GM18499 (cell line): Measurements from ENCODE around the gene UGT2B15.

Experiments
- ATAC-seq: cut with Tn5 transposase; IDR thresholded peaks from one replicate; pipeline ENCODE4 v1.9.1; 2021; ENCODE audit warnings: moderate number of reproducible peaks; ENCODE audit not compliant: insufficient read depth, unreplicated experiment

The UGT2B15 gene

DNA sequence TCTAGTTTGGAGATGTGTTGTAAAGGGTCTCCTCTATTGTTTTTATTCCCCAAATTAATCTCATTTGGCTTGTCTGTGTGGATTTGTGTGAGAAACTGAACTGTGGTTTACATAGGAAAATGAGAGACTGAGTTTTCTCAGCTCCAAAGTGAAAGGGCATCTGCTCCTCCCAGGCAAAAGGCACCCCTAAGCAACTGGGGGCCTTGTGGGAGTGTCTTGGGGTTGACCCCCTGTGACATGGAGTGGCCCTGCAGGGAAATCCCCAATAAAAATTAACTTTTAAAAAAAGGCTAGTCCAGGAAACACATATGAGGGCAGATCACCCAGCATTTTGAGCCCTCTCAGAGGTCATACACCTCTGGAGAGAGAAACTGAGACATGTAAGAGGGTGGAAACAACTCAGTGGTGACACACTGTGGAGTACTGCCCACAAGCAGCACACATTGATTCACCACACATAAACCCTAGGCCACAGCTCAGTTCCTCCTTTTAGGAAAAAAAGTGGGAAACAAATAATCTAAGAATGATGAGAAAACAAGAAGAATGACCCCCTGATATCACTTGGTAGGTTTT lies 13.3 kb downstream of the UGT2B15 start:
- ATAC-seq, result peak; percentile 56

DNA sequence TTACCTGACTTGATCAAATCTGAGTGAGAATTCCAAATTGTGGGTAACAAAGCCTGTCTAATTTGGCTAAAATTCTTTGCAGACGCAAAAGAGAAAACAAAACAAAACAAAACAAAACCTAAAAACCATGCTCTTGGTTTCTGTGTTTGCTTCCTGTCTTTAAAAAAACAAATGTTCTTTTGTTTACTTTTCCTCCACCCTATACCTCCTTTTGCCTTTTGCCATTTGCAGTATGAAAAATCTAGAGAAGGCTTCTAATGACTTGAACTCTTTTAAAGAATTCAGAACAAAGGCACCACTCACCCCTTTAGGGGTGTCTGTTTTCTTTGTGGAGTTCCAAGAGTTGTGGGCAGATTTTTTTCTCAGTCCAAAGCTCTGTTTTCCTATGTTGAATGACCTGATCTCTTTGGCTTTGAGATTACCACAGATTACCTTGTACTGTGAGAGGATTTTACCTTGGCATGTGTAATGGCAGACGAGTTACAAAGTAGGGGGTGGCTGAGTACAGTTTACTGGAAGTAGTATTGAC lies 13.9 kb downstream of the UGT2B15 start:
- peak; percentile 37 for ATAC-seq

DNA sequence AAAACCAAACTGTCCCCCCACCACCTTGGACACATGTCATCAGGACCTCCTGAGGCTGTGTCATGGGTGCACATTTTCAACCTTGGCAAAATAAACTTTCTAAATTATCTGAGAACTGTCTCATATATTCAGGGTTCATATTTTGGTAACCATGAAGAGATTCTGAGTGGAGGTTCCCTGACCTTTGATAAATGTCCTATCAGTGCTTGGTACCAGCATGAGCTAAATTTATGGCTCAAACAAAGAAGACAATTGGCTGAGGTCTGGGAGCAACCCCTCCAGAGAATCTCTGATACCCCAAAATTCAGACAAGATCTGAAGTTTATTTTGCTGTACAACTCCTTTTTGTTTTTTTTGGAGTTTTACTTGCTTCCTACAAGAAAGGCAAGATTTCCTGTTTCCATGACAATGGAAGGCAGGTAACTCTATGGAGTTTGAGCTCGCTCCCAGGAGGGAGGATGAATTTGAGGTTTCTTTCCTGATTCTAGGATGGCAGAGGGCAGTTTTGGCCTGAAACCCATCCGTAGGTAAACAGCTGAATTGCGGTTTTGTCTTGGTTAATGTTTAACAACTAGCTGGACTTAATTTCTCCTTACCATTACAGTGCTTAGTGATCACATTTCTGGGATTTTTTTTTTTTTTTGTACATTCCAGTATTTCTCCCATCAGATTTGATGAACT lies 14.5 kb downstream of the UGT2B15 start:
- peak; percentile 4 for ATAC-seq

DNA sequence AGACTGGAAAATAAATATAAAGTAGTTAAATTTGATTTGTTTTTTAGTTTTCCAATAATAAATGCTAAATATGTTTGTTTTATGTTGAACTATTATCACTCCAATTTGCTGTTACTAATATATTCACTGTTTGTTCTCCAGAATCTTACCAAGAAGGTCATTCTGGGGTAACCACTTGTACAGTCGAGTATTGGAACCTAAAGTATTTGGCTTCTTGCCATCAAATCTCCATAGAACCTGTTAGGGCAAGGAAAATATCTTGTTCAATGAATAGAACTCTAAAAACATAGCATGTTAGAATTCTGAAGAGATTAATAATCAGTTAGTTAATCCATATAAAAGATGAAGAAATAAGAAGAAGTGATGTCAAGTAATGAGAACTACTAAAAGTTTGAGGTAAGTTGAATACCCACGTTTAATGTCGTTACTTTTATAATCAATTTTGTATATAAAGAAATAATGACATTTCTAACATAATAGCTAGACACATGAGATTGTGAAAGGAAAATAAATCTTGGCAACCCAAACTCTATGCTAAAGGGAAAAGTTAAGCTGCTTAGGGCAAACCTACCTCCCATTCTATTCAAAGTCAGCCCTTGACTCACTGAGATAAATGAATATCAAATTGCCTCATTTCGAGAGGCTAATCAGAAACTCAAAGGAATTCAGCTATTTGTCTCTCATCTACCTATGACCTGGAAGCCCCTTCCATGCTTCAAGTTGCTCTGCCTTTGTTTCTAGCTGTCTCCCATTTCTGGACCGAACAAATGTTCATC lies 15.3 kb downstream of the UGT2B15 start:
- ATAC-seq, result no peak

DNA sequence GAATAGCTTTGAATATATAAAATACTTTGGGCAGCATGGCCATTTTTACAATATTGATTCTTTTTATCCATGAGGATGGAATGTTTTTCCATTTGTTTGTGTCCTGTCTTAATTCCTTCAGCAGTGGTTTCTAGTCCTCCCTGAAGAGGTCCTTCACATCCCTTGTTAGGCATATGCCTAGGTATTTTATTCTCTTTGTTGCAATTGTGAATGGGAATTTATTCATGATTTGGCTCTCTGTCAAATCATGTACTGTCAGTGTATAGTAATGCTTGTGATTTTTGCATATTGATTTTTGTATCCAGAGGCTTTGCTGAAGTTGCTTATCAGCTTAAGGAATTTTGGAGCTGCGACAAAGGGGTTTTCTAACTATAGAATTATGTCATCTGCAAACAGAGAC lies 18.5 kb downstream of the UGT2B15 start:
- ATAC-seq, result no peak

DNA sequence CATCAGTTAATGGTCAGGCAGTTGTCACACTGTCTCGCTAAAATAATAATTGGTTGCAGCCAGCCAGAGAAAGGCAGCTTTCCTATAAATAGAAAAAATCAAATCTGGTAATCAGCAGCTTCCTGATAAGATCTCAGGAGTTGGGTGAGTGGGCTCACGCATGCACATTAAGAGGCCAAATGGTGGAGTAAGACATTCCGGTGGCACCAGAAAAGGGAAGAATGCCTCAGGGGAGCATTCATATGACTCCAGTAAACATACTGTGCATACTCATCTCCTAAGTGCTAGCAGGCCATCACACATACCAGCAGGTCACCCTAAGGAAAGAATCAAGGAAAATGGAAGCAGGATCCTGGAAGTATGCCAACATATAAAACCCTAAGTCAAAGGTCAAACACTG lies 40.1 kb downstream of the UGT2B15 start:
- ATAC-seq, result no peak

DNA sequence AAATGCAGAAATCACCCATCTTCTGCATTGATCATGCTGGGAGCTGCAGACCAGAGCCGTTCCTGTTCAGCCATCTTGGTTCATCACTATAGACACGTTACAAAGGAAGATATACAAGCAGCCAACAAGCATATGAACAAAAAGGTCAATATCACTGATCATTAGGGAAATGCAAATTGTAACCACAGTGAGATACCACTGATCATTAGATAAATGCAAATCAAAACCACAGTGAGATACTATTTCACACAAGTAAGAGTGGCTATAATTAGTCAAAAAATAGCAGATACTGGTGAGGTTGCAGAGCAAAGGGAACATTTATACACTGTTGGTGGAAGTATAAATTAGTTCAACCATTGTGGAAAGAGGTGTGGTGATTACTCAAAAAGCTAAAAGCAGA lies 47.7 kb downstream of the UGT2B15 start:
- peak; percentile 67 for ATAC-seq

DNA sequence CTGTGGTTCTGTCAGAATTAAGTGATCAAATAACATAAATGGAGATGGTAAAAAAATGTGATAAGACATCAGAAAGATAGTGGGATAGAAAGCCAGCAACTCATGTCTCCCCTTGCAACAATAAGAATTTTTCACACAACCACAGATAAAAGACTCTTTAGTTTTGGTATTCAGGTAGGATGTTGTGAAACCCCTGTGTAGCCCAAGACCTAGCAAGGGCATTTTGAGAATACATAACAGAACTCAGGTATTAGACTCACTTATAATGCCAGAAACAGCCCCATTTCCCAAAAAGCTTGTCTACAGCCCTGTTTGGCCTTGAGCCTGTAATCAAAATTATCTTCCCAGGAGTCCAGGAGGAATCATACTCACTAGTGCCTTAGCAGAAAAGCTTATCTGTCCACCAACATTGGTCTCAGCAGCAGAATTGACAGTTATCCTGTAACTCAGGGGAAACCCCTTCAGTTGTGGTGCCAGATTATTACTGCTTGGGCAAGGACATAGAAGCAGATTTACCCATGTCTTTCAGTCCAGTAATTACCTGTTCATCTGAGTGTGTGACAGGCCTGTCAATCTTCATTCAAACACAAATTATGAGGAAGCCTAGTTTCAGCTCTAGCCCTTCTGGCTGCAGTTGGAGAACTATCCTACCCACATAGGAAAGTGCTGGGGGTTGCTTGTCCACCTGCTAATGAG lies 53.3 kb downstream of the UGT2B15 start:
- ATAC-seq, result peak; percentile 55

DNA sequence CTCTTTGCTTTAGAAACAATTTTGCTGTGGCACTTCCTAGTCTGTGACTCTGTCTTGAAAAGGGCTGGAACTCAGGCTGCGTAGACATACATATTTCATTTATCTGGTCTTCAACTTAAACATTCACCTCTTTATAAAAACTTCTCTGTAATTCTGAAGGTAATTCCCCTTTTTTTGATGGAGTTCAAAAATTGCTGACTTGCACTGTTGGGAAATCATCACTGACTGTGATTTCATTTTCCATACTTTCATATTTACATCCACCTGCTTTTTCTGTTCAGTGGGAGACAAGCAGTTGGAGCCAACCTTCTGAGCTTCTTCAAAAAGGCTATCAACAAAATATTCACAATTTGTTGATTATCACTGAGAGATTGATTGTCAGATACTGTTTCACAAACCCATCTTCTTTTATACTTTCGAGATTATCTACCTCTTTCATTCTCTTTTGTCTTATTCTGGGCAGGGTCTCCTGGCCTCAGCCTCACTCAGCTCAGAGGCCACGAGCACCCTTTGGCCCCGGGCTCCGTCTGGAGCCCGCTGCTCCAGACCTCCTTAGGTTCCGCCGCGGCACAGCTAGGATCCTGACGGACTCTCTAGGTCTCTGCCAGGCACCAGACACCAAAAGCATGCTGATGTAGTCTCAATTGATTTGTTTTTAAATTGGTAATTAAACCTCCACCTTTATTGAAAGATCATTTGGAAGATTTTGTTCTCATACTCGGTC lies 54.6 kb downstream of the UGT2B15 start:
- ATAC-seq, result no peak

DNA sequence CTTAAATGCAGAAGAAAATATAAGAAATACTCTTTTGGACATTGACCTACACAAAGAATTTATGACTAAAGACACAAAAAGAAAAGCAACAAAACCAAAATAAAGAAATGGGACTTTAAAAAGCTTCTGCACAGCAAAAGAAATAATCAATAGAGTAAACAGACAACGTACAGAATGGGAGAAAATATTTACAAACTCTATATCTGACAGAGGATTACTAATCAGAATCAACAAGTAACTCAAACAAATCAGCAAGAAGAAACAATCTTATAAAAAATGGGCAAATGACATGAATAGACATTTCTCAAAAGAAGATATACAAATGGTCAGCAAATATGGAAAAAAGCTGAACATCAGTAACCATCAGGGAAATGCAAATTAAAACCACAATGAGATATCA lies 56.7 kb downstream of the UGT2B15 start:
- no peak for ATAC-seq

DNA sequence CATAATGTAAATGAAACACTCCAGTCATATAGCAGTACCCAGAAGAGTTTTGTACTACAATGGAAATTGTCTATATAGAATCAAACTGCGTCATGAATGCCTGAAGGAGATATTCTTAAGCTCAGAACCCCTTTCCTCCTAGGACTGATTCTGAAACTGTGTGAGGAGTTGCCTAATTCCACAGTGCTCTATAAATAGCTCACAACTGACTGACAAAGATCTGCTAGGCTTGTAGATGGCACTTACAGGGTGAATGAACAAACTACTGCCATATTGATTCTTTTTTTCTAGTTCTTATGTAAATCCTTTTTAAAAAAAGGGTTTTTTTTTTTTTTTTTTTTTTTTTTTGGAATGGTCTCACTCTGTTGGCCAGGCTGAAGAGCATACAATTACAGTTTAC lies 64.2 kb downstream of the UGT2B15 start:
- no peak for ATAC-seq

DNA sequence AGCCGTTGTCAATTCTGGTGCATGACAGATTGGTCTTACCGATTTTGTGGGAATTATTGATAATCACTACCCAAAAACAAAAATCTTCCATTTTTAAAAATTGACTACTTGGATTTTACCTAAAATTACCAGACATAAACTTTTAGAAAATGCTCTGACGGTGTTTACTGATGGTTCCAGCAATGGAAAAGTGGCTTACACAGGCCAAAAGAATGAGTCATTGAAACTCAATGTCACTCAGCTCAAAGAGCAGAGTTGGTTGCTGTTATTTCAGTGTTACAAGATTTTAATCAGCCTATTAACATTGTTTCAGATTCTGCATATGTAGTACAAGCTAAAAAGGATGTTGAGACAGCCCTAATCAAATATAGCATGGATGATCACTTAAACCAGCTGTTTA lies 71.3 kb downstream of the UGT2B15 start:
- no peak for ATAC-seq

DNA sequence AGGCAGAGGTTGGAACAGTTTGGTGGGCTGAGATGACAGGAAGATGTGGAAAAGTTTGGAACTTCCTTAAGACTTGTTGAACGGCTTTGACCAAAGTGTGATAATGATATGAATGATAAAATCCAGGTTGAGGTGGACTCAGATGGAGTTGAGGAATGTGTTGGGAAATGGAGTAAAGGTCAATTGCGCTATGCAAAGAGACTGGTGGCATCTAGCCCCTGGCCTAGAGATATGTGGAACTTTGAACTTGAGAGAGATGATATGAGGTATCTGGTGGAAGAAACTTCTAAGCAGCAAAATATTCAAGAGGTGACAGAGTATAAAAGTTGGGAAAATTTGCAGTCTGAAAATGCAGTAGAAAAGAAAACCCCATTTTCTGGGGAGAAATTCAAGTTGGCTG lies 73.0 kb downstream of the UGT2B15 start:
- no peak for ATAC-seq
